TTC549 (cell line): ENCODE measurements around the gene MATN1.
"Not testable (repeated sequence)": the region's sequence is repeated elsewhere in the genome, so short reads cannot be mapped to it uniquely, and the experiment has no call there.

ENCODE experiments used
- FAIRE-seq: peaks from 2 replicates; lab custom pipeline; 2012; peaks lifted over from hg19 to GRCh38; lab: Jason Lieb, UNC

MATN1 gene, protein sequence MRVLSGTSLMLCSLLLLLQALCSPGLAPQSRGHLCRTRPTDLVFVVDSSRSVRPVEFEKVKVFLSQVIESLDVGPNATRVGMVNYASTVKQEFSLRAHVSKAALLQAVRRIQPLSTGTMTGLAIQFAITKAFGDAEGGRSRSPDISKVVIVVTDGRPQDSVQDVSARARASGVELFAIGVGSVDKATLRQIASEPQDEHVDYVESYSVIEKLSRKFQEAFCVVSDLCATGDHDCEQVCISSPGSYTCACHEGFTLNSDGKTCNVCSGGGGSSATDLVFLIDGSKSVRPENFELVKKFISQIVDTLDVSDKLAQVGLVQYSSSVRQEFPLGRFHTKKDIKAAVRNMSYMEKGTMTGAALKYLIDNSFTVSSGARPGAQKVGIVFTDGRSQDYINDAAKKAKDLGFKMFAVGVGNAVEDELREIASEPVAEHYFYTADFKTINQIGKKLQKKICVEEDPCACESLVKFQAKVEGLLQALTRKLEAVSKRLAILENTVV

DNA sequence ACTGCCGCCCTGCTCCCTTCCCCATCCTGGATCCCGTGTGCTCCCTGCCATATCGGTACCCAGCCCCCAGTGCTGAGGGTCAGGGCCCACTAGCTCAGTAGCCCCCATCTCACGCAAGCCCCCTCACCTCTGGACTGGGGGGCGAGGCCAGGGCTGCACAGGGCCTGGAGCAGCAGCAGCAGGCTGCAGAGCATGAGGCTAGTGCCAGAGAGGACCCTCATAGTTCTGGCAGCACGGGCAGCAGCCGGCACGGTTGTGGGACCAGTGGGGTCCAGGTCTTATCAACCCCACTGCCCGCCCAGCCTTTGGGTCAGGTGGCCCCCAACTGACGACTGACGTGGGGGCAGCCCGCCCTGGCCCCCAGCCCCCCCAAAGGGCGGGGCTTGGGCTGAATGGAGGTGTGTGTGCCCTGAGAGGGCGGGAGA is at the start of gene MATN1:
TSS of gene MATN1 (minus strand) at position 255 of the 425 bp plus-strand sequence. CDS start at position 221, 34 bp downstream.
- no peak for FAIRE-seq

DNA sequence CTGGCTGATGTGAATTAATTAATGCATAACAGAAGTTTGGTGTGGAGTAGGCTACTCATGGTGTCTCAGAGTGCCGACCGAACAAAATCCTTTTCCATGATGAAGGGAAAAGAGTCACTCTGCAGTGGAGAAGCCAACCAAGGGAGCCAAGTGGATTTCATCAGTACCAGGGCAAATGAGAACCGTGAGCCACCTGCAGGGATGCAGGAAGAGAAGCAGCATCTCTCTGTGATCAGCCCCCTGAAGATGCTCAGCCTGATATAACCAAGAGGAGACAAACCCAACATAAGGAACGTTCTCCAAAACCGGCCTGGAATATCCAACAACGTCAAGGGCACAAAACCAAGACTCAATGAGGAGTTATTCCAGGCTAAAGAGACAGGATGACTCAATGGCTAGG is 47.6 kb upstream of the MATN1 start:
- FAIRE-seq, result no peak

DNA sequence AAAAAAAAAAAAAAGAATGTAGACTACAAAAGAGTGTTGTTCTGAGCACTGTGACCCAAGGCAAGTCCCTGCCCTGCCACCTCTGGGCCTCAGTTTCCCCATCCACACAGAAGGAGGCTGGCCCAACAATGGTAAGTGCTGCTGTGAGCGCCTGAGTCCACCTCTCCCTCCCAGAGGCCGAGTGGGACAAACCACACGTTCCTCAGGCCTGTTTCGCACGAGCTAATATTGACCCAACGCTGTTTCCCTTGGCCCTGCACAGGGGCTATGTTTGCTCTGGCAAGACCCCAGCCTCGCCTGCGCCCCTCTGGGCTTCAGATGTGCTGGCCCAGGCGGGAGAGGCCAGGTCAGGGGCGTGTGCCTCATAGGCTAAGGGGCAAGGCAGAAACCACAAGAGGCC is 46.8 kb upstream of the MATN1 start:
- no peak for FAIRE-seq

DNA sequence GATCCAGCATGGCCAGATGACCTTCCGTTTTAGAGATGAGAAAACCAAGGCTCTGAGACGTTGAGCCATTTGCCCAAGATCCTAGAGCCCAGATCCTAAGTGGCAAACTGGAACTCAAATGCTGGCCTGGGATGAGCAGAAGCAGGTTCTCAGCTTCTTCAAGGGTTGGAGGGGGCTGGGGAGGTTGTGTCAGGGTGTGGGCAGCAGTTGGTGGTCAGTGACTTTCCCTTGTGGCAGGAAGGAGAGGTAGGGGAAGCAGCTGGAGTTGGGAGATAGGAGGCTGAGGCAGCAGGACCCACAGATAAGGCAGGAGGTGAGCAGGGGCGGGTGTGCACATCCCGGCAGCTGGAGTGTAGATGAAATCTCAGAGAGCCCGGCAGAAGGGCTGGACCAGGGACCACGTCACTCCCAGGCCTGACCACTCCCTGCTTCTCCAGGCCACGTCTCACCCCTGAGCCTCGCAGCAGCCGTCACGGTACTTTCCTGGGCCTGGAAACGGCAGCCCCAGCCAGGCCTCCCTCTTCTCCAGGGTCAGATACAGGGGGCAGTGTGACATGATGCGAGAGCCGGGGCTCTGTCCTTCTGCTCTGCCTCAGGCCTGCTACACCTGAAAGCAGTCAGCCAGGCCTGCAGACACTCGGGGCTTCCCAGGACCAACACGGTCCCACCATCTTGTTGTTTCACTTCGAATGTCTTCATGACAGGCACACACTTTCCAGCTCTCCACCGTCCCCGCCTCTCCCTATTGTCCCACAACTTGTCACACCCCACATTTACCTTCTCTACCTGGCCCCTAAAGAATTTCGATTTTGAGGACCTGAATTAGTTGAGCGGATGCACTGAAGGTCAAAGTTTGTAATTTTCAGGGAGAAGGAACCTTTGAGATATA is 45.7 kb upstream of the MATN1 start:
- no peak for FAIRE-seq

DNA sequence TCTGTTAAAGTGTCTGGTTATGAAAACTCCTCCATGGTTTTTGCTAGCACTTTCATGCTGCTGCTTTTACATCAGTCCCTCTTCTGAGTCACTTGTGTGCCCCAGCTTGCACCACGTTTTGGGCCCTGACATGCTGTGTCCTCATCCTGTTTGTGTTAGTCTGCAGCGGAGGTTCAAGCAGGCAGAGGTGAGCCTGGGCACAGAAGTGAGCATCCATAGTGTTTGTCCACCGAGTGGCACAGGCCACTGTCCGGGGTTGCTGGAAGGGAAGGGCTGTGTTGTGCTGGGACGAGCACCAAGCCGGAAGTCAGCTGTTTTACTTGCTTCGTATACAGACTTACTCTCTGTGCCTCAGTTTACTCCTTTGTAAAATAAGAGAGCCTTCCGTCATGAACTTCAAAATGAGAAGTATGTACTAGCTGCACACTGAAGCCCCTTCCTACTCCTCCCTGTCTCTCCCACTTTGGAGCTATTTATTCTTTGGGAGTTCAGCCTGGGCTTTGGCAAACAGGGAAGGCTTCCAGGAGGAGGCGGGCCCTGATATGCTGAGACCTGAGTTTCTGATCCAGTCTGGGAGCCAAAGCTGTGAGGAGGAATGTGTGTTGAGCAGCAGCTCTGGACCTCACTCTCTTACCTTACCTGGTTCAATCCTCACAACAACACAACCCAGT is 44.9 kb upstream of the MATN1 start:
- no peak for FAIRE-seq

DNA sequence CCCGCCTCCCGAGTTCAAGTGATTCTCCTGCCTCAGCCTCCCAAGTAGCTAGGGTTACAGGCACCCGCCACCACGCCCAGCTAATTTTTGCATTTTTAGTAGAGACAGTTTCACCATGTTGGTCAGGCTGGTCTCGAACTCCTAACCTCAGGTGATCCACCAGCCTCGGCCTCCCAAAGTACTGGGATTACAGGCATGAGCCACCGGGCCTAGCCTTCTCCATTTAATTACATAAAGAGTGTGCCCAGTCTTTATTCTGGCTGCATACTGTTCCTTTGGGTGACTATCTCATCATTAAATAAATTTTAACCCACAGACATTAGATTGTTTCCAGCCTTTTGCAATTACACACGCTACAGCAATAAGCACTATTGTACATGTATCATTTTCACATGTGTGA is 43.6 kb upstream of the MATN1 start:
- FAIRE-seq, result not testable (repeated sequence)

DNA sequence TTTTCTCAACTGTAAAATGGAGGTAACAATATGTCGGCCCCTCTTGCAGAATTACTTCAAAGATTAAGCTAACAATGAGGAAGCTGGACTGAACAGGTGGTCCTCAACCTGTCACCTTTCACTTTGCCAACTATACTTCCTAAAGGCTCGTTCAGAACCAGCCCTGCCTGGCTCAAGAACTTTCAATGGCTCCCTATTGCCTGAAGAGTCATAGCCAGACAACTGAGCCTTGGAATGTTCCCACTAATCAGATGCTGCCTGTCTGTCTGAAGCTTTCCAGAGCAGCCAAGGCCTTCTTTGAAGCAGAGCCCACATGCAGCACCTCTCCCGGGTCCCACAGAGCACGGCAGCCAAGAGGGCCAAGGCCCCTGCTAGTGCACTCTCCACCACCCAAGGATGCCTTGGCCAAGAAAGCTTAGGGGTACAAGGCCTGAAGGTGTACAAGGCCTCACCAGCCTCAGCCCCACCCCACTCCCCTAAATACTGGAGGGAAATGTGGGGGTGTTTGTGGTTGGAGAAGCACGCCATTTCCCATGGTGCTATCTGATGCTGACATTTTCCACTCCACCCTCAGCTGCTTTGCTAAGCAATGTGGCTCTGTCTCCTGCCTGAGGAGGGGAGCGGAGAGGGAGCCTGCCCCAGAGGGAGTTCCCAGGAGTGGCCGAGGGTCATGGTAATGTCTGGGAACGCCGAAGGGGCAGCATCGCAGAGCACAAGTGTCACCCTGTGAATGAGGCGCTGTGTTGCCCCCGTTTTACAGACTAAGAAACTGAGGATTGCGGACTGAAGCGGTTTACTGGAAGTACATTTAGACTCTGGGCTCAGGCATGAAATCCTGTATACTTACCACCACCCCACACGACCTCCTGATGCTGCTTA is 42.4 kb upstream of the MATN1 start:
- FAIRE-seq, result no peak

DNA sequence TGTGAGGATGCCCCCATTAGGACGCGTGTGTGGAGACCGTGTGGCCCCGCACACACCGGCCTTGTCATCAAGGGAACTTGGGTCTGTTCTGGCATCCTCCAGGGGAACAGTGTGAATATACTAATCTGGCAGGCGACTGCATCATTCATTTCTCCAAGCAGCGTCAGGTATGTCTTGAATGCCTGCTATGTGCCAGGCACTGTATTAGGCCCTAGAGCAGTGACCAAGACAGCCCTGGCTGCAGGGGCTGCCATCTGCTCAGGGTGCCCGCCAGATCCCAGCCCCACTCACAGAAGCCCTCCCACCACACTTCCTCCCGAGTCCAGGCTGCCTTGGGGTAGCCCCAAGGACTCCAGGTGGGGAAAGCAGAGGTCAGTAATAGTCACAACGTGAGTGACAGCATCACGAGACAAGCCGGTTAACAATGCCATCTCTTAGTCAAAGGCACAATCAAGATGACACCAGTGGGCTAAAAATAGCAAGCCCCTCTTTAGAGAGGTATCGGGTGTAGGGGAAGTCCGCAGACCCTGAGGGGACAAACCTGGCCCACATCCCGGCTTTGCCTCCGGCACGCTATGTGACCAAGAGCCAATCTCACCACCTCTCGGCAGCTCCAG is 41.7 kb upstream of the MATN1 start:
- FAIRE-seq, result no peak

DNA sequence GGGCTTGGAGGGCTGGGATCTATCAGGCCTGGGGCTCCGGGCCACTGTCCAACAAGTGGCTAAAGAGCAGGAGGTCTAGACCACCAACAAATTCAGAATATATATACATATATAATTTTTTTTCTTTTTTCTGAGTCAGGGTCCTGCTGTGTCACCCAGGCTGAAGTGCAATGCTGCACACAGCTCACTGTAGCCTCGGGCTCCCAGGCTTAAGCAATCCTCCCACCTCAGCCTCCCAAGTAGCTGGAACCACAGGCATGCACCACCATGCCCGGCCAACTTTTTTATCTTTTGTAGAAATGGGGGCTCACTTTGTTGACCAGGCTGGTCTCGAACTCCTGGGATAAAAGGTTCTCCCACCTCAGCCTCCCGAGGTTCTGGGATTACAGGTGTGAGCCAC is 41.0 kb upstream of the MATN1 start:
- FAIRE-seq, result no peak

DNA sequence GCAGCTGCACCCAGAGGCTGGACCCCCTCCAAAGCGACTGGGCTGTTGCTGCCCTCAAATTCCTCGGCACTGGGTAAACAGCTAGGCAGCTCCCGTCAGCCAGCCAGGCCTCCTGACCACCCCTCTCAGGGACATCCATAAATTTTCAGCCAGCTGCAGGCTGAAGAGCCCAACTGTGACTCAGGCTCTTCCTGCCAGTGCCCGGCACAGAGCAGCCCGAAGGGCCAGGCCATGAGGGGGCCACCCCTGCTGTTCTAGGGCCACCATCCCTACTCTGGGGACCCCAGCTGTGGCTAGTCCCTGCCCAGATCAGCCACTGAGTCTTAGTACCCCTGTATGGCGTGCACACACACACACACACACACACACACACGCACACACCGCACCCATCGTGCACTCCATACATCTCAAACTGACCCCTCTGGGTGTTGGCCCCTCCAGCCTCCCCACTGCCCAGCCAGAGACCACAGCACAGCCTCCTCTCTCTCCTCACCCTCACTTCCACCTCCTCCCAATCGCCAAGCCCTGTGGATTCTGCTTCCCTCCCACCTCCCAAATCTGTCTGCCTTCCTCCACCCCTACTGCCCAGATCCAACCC is 40.4 kb upstream of the MATN1 start:
- FAIRE-seq, result no peak

DNA sequence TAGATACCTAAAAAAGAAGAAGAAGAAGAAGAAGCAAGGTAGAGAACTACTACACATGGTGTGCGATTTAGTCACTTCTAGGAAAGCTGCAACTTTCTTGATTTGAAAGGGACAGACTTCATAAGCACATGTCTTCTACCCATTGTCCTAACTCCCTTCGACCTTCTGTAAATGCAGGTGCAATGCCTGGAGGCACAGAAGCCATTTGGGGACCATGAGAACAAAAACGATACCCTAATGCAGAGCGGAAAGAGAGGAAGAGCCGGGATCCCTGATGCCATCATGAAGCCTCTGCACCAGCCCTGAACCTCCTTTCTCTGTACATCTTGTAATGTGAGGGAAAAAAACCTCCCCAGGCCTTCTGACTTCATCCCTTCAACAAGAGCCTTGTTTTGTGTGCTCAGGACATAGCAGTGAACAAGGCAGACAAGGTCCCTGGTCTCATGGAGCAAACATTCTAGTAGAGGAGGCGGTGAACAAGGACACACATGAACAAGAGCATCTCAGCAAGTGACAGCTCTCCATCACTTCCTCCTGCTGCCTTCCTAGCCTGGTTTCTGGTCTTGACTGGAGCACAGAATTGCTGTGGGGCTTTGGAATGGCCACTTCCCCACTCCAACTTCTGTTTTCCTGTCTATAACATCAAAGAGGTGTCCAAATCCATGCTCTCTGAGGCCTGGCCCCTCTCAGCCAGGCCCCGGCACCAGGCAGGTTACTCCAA is 39.7 kb upstream of the MATN1 start:
- FAIRE-seq, result no peak

DNA sequence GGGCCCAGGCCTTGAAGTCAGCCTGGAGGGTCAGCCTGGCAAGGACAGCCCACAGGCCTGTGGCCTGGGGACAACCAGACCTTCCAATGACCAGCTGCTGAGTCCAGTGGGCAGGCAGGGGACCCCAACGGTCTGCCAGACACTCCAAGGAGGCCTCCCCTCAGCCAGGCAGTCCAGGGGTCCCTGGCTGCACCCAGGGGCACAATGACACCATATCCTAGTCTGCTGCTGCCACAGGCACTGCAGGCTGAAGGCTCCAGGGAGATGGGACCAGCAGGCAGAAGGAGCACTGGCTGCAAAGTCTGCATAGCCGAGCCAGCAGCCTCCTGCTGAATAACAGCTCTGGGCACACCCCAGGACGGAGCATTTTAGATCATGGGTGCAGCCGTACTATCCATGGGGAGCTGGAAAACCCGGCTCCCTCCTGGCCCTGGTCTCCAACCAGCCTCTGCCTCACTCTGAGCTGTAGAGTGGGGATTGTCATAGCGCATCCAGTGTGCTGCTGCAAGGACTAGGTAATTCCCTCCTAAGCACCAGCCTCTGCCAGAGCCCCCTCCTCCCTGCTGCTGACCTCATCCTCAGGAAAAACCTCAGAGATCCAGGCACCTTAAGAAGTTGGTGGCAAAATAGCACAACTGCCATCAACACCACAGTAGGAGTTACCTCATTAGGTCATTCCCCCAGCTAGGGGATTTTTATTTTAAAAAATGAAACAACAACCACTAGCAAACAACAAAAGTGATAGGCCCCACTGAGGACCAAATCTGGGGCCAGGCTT is 39.0 kb upstream of the MATN1 start:
- no peak for FAIRE-seq

DNA sequence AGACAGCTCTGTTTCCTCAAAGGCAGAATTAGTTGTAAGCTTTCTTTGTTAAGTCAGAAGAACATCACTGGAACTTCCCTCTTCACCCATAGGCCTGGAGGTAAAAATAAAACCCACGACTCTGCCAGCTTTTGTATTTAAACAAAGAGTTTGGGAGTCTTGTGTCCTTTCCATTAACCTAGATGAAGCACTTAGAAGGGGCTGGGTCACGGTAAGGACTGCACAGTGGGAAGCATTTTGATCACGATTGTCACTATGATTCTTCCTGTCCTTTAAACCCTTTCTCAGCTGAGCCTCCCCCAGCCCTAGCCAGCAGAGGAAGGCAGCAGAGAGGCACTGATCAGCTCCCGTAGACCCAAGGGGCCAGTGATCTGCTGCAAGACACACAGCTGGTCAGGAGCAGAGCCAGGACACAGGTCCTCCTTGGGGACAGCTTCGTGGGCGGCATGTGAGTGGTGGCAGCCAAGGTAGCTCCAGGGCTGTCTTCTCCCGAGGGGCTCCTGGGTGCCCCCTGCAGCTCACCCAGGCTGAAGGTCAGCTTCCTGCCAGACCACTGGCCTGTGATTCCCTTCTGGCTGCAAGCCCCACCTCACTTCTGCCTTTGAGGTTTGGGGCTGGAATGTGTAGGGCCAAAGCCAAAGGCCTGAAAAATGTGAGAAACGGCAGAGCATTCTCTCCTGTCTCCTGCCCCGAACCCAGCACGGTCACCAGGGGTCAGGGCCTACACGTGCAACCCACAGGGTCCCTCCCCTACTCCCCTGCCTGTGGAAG is 38.2 kb upstream of the MATN1 start:
- FAIRE-seq, result no peak

DNA sequence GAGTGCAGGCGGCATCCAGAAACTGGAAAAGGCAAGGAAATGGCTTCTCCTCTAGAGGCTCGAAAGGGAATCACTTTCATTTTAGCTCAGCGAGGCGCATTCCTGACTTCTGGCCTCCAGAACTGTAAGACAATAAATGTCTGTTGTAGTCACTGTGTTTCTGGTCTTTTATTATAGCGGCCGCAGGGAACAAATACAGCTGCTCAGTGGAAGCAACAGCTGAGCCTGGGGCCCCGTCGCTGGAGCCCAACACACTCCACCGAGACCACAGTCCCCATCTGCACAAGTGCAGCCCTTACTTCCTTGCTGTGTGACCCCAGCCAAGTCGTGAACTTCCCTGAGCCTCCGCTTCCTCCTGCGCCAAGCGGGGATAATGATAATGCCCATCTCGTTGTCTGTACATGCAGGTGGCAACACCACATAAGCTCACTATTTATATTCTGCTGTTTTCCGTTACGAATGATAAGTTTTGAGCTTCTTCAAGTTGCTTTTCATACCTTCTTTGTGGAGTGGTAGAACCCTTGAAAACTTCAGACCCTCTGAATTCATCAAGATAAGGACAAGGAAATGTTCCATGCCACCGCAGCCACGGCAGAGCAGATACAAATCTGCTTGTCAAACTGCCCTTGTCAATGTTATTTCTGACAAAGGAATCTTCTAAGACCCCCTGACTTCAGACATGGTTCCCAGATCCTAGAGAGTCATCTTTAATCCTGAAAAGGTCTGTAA is 37.4 kb upstream of the MATN1 start:
- no peak for FAIRE-seq

DNA sequence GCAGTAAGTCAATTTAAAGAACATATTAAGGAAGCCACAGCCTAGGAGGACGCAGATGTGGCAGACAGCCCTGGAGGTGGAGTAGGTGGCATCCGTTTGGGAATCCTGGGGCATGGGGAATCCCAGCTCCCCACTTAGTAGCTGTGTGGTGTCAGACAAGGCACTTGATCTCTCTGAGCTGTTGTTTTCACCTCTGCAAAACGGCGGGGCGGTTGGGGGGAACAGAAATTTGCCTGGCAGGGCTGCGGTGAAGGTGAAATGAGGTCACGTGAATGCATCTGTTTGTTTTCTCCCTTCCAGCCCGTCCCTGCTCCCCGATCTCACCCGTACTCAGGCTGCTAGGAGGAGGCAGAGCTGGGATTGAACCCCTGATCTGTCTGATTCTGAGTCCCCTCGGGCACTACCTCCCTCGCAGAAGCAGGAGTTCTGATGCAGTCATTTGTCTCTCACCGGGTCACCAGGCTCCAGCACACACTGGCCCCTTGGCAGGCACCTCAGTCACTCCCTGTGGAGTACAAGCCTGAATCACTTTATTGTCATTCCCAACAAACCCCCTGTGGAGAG is 36.4 kb upstream of the MATN1 start:
- FAIRE-seq, result no peak

DNA sequence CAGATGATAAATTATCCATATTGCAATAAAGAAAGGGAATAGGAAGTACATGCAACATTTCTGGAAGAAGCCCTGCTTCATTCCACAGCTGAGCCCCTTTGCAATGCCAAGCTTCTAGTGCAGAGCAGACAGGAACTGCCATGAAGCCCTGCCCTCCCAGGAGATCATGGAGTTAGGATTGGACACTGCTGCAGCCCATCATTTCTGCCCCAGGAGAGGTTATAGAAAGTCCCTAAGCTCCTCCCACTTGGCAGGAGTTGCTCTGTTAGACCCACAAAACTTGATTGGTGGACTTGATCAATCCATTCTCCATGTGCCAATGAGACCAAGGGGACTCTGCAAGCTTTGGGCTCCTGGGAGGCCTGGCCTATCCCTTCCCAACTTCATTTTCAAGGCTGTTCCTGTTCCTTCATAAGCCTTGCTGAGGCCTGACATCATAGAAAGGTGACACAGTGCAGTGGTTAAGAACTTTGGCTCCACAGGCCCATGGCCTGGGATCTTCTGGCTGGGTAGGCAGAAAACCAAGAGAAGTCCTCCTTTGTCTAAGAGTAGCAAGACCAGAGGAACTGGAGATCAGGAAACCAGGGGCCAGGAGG is 35.5 kb upstream of the MATN1 start:
- no peak for FAIRE-seq

DNA sequence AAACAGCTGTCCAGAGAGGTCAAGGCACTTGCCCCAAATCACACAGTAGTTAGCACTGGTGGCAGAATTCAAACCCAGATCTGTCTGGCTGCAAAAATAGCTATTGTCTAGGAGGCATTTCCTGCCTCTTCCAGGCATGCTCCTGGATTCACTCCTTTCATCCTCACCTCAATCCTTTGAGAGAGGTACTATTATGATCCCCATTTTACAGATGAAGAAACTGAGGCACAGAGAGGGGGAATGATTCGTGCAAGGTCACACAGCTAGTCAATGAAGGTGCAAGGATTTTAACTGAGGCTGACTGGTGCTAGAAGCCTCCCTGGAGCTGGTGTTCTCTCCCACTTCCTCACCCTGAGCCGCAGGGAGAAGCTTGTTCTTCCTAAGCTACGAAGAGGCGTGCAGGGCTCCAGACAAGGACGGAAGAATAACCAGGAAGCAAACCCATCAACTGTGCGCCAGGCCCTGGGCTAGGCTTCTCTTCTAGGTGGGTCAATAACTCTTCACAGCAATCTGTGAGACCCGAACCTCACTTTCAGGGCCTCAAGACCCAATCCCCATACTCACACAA is 34.8 kb upstream of the MATN1 start:
- FAIRE-seq, result no peak
